Loucy (cell line): ENCODE data around the gene COL23A1.

Experiments used
- H2AFZ ChIP-seq: fragments of 200-600 bp; sonication (generic); 2 replicates; pipeline ENCODE4 v1.6.0; 2016; ENCODE audit warnings: antibody characterized with exemption, mild to moderate bottlenecking, low read length, moderate library complexity
- H3F3A ChIP-seq: fragments of 200-600 bp; 2 replicates; pipeline ENCODE4 v1.6.0; 2016; ENCODE audit warnings: antibody characterized with exemption, low read depth, mild to moderate bottlenecking
- H3K27me3 ChIP-seq: fragments of 200-600 bp; sonication (generic); 2 replicates; pipeline ENCODE4 v1.6.1; 2014; ENCODE audit warnings: low read length, mild to moderate bottlenecking; ENCODE audit not compliant: insufficient read depth, poor library complexity, severe bottlenecking
- H3K36me3 ChIP-seq: fragments of 200-600 bp; sonication (generic); 2 replicates; pipeline ENCODE4 v1.6.1; 2016; ENCODE audit warnings: low read length; ENCODE audit not compliant: insufficient read depth
- H3K4me1 ChIP-seq: fragments of 200-600 bp; sonication (generic); 2 replicates; pipeline ENCODE4 v1.5.1; 2014; ENCODE audit warnings: low read length, mild to moderate bottlenecking; ENCODE audit not compliant: insufficient read depth, poor library complexity, severe bottlenecking
- H3K4me2 ChIP-seq: fragments of 200-600 bp; sonication (generic); 2 replicates; pipeline ENCODE4 v1.6.0; 2014; ENCODE audit warnings: antibody characterized with exemption, low read length, low read depth, mild to moderate bottlenecking; ENCODE audit not compliant: poor library complexity, severe bottlenecking
- H3K4me3 ChIP-seq: fragments of 200-600 bp; sonication (generic); 2 replicates; pipeline ENCODE4 v1.5.1; 2014; ENCODE audit warnings: low read length, mild to moderate bottlenecking, mixed read lengths; ENCODE audit not compliant: poor library complexity, severe bottlenecking
- H3K79me2 ChIP-seq: fragments of 200-600 bp; sonication (generic); 2 replicates; pipeline ENCODE4 v1.6.1; 2014; ENCODE audit warnings: low read length; ENCODE audit not compliant: insufficient read depth
- H3K9ac ChIP-seq: fragments of 200-600 bp; sonication (generic); 2 replicates; pipeline ENCODE4 v1.6.0; 2014; ENCODE audit warnings: mild to moderate bottlenecking, low read depth, low read length, moderate library complexity; ENCODE audit not compliant: poor library complexity, severe bottlenecking
- H3K9me2 ChIP-seq: fragments of 200-600 bp; sonication (generic); replicated peaks from 2 replicates; pipeline ENCODE4 v1.6.1; 2016; ENCODE audit warnings: low read depth, low read length, mixed read lengths
- H3K9me3 ChIP-seq: fragments of 200-600 bp; sonication (generic); 2 replicates; pipeline ENCODE4 v1.6.1; 2014; ENCODE audit warnings: mild to moderate bottlenecking, antibody characterized with exemption, low read length, low read depth; ENCODE audit not compliant: insufficient read depth
- H4K20me1 ChIP-seq: fragments of 200-600 bp; sonication (generic); 2 replicates; pipeline ENCODE4 v1.6.0; 2014; ENCODE audit warnings: antibody characterized with exemption, low read length, mild to moderate bottlenecking; ENCODE audit not compliant: insufficient read depth, poor library complexity, severe bottlenecking
- CTCF ChIP-seq: fragments of 200-600 bp; sonication (generic); conservative IDR thresholded peaks from 2 replicates; pipeline ENCODE4 v1.5.1; 2014; ENCODE audit warnings: mild to moderate bottlenecking, antibody characterized with exemption, low read length
- EZH2phosphoT487 ChIP-seq: fragments of 200-600 bp; IDR thresholded peaks from 2 replicates; pipeline ENCODE4 v1.6.1; 2018; ENCODE audit warnings: antibody characterized with exemption, mild to moderate bottlenecking, moderate library complexity, borderline replicate concordance

The COL23A1 gene

DNA sequence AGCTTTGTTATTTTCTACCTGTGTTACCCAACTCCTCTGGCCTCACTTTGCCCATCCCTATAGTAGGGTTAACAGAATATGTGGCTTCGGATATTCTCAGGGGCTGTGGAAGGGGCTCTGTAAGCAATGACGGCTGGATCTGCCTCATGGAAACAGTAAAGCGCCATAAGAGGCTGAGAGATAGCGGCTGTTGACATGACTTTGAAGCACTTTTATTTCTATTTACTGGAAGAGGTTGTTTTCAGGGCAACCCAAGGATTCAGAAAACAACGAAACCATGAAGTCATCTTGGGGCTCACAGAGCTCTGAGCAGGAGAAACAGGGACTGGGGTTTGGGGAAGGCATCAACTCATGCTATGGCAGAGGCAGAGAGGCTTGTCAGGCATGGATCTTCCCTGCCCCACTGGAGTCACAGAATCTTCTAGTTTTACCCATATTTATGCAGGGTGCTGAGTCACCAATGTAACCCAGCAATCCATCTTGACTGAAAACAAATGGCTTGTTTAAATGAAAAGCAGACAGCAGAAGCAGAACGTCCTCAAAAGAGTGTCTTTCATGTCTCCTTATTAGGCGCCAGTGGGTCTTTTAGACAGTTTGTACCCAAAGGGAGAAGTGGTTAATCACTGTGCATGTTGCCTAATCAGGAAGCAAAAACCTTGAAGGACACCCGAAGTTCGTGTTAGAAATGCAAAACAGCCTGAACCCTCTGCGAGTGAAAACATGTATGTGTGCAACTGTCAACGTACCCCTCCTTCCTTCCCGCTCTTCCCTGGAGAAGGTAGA is 113.0 kb downstream of the COL23A1 start:
- no peaks in the 10 kb centered on the region for H3K27me3 ChIP-seq
- H3K79me2 ChIP-seq = no peaks in the 10 kb centered on the region
- H2AFZ ChIP-seq = no peak overlapping the region
- H3K36me3 ChIP-seq = no peaks in the 10 kb centered on the region
- no peak for TF ChIP-seq EZH2phosphoT487
- no peak for TF ChIP-seq CTCF
- H3K4me3 ChIP-seq = no peak overlapping the region
- H3K9me3 ChIP-seq = no peaks in the 10 kb centered on the region
- no peaks in the 10 kb centered on the region for H3K4me1 ChIP-seq
- H4K20me1 ChIP-seq = no peaks in the 10 kb centered on the region
- H3F3A ChIP-seq = no peaks in the 10 kb centered on the region
- no peaks in the 10 kb centered on the region for H3K9me2 ChIP-seq
- no peak overlapping the region for H3K4me2 ChIP-seq
- no peak overlapping the region for H3K9ac ChIP-seq

GRCh38 chr5:178476531-178476930 is 113.7 kb downstream of the COL23A1 start:
- TF ChIP-seq EZH2phosphoT487 = no peak
- no peak for TF ChIP-seq CTCF
- H3K4me1 ChIP-seq = no peaks in the 10 kb centered on the region
- H4K20me1 ChIP-seq = no peaks in the 10 kb centered on the region
- no peaks in the 10 kb centered on the region for H3K9me3 ChIP-seq
- no peaks in the 10 kb centered on the region for H3K79me2 ChIP-seq
- H3K9me2 ChIP-seq = no peaks in the 10 kb centered on the region
- H3K4me3 ChIP-seq = no peak overlapping the region
- no peaks in the 10 kb centered on the region for H3F3A ChIP-seq
- no peak overlapping the region for H2AFZ ChIP-seq
- no peaks in the 10 kb centered on the region for H3K27me3 ChIP-seq
- no peak overlapping the region for H3K9ac ChIP-seq
- H3K36me3 ChIP-seq = no peaks in the 10 kb centered on the region
- no peak overlapping the region for H3K4me2 ChIP-seq

DNA sequence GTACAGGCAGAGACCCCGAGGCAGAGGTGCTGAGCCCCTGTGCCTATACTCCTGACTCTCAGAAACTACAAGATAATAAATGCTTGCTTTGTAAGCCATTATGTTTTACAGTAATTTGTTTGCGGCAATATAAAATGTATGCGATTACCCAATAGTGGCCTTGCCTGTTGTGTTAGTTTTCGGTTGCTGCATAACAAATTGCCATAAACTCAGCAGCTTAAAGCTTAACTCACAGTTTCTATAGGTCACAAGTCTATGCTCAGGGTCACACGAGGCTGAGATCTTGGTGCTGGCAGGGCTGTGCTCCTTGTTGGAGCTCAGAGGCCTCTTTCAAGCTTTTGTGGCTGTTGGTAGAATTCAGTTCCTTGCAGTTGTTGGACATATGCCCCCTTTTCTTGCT is 114.8 kb downstream of the COL23A1 start:
- Histone ChIP-seq H3K4me2 (no peak overlapping the region), H3K9me2 (no peaks in the 10 kb centered on the region), H3K9me3 (no peaks in the 10 kb centered on the region), H3K4me3 (no peak overlapping the region), H2AFZ (no peak overlapping the region), H4K20me1 (no peaks in the 10 kb centered on the region), H3K36me3 (no peaks in the 10 kb centered on the region), H3K27me3 (no peaks in the 10 kb centered on the region), H3K9ac (no peak overlapping the region), H3K4me1 (no peaks in the 10 kb centered on the region), H3K79me2 (no peaks in the 10 kb centered on the region), H3F3A (no peaks in the 10 kb centered on the region)
- TF ChIP-seq CTCF (no peak), EZH2phosphoT487 (no peak)
